HT-29 (cell line): ENCODE results near the gene STPG3. TPM values are rescaled to one million over a fixed set of nuclear protein-coding genes. Genes with fewer than 3 reads are reported as not detected.

Experiments used
- DNase-seq: peaks from one replicate; pipeline ENCODE4 v3.0.0-alpha.2; 2015; ENCODE audit warnings: low spot score
- total RNA-seq: library from RNA; depleted of rRNA; stranded (reverse); fragments of >200 nt; shearing (Covaris generic); gene quantifications from 2 replicates; pipeline ENCODE4 v1.2.3, GENCODE V29; 2014

STPG3 gene
- total RNA-seq, 1 experiment from 2014 or later = not detected

DNA sequence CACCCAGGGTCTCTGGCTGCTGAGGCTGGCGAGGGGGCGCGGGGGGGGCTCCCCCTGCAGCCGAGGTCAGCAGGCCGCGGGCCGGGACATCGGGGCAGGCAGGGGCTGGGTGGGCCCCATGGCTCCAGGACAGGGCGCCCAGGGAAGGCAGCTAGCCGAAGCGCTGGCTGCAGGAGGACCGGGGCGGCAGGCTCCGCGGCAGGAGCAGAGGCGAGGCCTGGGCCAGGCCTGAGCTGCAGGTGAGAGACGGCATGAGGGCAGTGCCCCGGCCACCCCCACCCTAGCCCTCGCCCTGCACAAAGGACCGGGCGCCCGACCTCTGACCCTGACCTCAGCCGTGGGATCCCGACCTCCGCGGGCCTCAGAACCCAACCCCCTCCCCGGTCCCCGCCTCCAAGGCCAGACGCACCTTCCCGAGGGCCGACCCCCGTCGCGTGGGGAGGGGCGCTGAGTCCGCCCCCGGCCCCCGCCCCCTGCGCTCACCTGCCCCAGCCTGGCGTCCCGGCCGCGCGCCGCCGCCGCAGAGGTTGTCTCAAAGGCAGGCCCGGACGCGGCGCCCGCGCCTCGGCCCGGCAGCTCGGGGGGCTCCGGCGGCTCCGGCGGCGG is 29.5 kb upstream of the STPG3 start:
- no peak for DNase-seq

DNA sequence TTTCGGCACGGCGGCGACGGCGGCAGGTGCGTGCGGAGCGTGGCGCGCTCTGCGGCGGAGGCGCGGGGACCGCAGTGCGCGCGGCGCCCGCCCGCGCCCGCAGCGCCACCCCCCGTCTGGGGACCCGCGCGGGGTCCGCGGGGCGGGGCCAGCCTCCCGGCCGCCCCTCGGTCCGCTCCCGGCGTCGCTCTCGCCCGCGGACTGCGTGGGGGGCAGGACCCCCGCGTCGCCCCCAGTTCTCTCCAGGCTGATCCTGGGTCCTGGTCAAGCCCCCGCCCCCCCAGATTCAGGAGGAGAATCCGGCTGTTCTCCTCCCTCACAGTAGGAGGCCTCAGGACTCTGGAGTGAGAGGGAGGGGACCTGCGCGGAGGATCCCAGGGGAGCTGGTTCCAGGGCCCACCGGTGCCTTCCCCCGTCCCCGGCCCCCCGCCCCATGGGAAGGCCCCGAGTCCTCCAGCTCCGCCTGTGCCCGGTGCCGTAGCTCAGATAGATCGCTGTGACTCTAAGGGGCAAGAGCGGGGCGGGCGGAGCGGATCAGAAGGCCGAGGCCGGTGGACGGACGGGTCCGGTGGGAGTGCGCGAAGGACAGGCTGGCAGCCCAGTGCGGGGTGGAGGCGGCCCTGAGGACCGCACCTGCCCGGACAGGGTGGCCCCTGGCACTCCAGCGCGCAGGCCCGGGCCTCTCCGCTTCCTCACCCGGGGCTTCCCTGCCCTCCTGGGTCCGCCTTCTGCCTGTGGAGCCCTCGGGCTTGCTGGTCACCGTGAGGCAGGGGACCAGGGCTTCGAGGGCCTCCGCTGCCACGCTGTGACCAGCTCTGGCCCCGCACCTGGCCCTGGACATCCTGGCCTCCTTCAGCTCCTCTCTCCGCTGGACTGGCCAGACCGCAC is 28.7 kb upstream of the STPG3 start, which contains the start of gene RNF208:
RNF208 (minus strand) TSS at position 51 of the 888 bp plus-strand sequence. CDS start 1,028 bp downstream, outside the sequence.
- DNase-seq = no peak

DNA sequence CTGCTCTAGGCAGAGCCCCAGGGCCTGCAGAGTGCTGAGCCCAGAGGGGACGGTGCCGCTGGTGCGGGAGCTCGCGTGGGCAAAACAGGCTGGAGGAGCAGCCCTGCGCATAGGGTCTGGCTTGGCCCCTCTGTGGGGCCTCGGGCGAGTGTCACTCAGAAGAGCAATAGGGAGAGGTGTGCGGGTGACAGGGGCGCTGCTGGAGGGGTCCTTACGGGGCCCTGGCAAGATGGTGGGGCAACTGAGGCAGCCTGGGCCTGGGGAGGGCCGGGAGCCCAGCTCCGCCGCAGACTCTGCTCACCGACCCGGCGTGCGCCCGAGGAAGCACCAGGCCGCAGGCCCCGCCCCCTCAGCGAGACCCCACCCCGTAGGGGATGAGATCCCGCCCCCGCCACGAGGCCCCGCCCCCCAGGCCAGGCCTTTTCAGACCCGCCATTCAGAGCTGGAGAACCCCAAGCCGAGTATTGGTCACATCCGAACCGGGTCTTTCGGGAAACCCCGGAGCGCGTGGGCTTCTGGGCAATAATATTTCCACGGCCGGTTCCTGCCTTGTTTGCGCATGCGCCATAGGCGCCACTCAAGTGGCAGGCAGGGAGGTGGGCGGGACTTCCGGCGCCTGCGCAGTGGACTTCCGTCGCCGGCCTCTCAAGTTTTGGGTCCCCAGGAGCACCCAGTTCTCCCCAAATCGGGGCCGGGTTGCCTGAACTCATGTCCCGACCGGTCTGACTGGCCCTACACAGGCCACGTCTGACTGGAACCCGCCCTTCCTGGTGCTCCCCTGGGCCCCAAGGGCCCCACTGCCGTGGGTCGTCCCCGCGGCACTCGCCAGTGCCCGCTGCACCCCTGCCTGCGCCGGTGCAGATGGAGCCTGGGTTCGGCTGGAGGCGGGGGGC is 27.8 kb upstream of the STPG3 start:
- DNase-seq = peak; percentile 98

DNA sequence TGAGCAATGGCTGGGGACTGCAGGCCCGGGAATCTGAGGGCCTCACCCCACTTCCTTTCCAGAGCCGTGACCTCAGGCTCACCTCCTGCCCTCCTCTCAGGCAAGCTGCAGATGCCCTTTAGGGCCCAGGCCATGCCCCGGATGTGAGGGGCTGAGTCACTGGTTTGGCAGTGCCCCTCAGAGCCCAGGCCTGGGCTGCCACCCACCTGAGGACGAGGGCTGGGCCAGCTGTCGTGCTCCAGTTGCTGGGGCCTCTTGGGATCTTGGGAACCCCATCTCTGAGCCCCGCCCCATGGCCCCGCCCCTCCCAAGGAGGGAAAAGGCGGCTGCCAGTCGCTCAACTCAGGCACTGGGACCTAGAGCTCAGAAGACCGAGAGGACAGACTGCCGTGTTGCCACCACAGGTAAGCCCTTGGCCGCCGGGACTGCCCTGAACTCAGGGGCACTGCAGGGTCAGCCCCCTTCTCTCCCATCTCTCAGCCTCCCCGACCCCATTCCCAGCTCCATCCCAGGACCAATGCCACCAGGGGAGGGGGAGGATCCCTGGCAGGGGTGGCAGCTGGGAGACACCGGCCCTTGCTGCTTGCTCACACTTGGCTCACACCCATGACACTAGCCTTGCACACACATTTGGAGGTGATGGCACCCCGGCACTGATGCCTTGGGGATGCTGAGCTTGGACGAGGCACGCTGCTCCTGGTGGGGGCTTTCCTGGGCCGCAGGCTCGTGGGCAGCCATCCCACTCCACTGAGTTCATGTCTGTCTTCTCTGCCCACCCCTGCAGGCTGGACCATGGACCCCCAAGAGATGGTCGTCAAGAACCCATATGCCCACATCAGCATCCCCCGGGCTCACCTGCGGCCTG is 26.0 kb upstream of the STPG3 start, which contains the start of gene CYSRT1:
CYSRT1 (plus strand) TSS at position 345 of the 865 bp plus-strand sequence; CDS start at position 793, 448 bp downstream.
- no peak for DNase-seq

DNA sequence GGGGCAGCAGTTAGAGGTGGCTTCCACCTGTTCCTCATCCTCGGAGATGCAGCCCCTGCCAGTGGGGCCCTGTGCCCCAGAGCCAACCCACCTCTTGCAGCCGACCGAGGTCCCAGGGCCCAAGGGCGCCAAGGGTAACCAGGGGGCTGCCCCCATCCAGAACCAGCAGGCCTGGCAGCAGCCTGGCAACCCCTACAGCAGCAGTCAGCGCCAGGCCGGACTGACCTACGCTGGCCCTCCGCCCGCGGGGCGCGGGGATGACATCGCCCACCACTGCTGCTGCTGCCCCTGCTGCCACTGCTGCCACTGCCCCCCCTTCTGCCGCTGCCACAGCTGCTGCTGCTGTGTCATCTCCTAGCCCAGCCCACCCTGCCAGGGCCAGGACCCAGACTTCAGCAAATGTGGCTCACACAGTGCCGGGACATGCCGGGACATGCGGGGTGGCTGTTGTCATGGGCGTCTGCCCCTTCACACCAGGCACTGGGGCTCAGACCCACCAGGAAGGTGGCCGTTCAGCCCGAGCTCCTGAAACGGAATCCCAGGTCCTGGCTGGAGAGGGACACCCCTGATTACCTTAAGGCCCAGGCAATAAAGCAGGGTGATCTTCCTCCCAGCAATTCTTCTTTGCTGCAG is 25.3 kb upstream of the STPG3 start:
- DNase-seq = no peak

DNA sequence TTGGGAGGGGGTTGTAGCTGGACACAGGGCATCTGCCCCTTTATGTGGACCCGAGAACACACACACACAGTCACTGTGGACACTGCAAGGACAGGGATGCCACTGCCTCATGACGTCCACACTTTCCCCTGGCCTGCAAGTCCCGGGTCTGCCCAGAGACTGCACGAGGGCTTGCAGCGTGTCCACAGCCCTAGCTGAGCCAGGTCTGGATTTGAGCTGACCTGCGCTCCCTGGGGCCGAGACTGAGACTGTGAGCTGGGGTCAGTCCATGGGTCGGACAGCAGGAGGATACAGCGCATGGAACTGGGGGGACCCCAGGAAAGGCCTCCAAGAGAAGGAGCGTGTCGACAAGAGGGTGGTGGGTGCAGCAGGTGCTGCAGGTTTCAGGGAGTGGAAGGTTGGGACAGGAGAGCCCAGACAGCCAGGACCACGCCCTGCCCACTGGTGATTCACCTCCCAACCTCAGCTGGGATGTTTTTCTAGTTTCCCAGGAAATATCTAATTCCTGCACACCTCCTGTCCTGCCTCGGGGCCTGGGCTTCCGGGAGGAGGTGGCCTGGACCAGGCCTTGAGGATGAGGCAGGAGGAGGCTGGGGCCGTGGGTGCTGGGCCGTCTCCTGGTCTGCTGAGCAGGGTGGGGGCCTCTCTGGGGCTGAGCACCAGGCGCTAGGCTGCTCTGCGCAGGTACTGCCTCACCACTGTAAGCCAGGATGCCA is 24.6 kb upstream of the STPG3 start:
- DNase-seq = no peak

DNA sequence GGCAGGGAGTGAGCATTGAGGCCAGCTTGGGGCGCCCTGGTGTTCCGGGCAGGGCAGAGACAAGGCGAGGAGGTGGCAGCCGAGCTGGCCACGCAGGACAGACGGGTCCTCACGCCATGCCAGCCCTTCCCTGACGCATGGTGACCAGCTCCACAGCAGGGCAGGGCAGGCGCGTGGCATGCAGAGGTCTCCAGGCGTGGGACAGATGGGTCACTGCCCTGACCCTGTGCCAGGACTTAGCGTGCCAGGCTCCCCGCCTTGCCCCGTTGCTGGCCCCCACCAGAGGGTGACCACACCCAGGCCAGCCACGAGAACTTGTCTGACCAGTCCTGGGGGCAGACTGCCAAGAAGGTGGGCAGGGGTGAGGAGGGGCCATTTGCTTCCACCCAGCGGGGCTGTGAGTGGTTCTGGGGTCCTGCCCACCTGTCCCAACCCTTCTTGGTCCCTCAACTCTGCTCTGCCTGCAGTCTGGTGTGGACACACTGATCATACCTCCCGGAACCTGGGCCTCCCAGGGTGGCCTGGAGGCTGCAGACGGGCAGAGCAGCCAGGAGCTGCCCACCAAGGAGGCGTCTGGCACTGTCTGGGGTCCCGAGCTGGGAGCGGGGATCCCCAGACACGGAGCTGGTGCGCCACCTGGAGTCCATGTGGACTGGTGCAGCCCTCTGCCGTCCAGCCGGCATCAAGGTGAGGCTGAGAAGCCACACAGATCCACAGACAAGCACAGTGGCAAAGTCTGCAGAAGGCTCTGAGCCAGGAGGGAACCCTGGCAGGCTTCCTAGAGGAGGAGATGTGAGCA is 23.8 kb upstream of the STPG3 start, which contains the start of gene RNF224:
RNF224 (plus strand) TSS at position 449 of the 799 bp plus-strand sequence. CDS start 834 bp downstream, outside the sequence.
- DNase-seq = peak; percentile 97

DNA sequence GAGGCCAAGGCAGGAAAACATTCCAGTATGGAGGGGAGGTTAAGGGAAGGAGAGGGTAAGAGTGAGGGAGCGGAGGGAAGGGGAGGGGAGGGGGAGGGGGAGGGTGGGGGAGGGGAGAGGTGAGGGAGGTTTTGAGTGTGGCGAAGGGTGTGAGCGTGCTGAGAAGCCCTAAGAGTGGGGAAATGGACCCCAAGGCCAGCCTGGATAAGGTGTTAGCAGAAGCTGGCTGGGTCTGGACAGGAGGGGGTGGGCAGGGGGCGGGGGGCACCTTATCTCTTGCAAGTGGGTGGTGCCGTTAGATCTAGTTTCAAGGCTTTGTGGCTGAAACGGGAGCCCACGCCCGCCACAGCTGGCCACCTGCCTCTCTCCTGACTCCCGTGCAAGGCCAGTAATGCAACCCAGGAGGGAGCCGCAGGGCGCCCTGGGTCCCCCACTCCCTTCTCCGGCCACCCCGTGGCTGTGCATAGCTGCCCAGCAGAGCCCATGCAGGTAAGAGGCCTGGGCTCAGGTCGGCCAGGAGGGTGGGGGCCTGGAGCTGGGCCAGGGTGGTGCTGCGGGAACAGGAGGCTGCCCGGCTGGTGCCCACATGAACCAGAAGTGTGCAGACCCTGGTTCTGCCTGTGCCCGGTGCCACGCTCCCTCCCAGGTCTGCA is 23.1 kb upstream of the STPG3 start:
- DNase-seq = no peak

DNA sequence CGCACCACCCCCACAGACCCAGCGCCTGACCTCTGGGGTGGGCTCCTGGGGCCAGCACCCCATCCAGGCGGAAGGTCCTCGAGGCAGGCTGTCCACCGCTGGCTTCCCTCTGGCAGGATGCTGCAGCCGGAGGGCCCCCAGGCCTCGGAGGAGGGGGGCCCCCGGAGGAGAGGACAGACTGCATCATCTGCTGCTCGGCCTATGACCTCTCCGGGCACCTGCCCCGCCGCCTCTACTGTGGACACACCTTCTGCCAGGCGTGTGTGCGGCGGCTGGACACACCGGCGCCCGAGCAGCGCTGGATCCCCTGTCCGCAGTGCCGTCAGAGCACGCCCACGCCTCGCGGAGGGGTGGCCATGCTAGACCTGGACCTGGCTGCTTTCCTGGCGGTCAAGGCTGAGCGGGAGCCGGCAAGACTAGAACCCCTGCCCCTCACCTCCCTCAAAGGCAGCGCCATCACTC is 22.5 kb upstream of the STPG3 start:
- no peak for DNase-seq

DNA sequence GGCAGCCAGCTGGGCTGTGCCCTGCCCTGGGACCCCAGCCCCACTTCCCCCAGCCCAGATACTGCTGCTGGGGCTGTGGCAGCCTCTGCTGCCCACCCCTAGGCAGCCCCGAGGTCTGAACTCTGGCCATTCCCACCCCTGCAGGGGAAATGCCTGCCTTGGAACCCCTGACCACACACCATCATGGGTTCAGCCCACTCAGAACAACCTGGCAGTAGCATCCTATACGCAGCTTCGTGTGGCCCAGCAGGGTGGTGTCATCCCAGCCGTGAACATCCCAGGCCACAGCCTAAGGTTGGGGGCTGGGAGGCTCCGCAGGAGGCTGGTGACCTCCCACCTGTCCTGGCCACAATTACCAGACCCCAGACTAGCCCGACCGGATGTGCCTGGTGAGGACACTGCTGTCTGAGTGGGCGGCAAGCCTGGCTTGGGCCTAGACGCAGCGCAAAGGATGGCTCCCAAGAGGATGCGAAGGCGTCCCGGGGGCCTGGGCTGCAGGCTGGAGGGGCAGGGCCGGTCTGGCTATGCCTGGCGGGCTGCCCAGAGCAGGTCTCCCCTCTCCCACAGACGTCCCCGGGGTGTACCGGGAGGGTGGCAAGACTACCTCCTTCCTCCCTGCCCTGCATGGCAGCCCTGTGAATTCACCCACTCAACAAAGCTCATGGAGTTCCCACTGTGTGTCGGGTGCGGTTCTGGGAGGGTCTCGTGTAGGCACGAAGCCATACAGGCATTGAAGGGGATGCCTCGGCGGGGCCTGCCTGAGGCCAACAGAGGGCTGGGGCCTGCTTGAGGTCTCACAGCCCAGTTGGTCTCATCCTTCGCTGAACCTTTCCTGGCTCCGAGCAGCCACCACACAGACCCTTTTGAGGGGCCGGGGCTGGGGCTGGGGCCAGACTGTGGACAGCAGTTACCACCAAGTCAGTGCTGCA is 21.9 kb upstream of the STPG3 start:
- DNase-seq = no peak

DNA sequence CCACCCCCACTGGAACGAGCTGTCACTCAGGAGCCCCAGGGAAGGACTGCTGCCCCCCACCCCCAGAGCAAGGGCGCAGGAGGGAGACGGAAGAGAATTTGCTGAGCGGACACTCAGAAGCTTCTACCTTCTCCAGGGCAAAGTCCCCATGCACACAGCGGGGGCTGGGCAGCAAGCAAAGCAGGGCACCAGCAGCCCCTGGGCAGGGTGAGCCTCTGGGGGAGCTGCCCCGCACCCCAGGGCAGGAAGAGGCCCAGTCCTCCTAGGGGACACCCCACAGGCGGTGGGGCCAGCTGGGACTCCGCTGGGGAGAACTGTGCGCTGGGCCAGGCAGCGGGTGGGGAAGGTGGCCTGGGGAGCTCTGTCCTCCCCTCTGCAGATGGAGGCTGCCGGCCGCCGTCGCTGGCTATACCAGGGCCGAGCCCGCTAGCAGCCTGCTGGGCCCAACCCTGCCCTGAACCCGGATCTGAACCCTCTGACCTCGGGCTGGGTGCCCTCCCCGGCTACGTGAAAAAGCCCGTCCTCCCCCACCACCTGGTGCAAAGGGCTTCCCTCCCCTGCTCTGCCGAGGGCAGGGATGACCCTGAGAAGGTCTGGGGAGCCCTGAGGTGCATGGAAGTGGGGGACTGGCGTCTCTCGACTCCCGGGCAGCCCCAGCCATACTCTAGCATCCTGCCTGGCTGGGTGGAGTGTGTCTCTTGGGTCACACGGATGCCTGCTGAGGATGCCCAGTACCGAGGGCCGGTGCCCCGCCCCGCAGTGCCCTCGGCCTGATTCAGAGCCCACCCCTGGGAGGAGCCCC is 21.0 kb upstream of the STPG3 start:
- DNase-seq = no peak

DNA sequence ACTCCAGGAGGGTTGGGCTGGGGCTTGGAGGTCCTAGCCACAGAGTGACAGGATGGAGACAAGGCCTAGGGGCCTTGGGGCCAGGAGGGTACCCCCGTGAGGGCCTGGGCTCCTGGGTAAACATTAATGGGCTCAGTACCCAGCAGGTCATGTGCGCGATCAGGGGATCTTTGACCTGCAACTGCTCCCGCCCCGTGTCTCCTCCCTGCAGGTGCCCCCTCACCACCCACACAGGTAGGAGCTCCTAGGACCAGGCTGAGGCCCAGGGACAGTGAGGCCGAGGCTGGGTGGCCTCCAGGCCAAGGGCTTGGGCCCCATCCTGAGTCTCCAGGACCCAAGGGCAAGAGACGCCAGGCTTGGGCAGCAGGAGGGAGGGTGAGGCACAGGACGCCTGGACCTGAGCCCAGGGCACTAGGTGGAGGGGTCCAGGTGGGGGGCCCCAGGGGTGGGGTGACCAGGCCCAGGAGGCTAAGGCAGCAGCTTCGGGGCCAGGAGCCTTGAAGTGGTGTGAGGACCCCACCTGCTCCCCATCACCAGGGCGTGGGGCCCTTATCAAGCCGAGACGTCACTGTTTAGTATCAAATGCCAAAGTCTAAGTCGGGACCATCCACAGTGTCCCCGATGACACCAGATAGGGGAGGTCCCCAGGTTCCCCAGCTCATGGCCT is 20.2 kb upstream of the STPG3 start, which contains the start of gene SLC34A3:
SLC34A3 (plus strand) TSS at position 197 of the 667 bp plus-strand sequence. CDS start 802 bp downstream, outside the sequence.
- DNase-seq = no peak

DNA sequence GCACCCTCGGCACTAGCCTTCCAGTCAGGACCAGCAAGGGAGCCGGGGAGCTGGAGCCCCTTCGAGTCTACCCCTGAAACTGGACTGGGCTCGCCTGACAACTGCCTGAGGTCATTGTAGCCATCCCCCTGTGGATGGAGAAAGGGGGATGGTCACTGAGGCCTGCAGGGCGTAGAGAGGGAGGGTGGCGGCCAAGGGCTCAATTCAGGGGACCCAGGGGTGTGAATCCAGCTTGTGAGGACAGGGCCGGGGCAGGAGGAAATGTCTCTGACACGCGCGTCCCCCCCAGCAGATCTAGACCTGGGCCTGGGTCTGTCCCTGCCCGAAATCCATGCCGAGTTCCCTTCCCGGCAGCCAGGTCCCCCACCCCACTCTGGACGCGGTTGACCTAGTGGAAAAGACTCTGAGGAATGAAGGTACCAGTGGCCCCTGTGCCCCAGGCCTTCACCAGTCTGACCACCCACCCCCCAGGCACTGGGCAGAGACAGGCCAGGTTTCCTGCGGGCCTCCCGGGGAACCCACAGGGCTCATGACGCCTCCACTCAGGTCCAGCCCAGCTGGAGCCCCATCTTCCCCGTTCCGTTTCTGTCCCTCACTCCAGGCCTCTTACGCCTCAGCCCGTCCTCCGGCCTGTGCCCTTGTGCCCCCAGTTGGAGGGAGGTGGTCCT is 19.6 kb upstream of the STPG3 start:
- no peak for DNase-seq

DNA sequence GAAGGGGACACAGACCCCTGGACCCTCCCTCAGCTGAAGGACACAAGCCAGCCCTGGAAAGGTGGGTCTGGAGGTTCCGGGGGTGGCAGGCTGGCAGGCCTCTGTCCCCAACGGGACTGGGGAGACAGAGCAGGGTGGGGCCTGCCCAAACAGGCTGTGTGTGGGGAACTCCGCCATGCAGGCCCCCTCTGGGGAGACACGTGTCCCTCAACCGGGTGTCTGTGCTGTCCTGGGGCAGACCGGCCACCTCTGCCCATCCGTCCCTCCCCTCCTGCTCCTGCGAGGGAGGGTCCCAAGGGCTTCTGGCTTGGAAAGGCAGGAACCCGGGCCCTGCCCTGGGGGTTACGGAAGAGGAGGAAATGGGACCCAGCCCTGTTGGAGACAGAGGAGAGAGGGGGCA is 19.0 kb upstream of the STPG3 start:
- no peak for DNase-seq

DNA sequence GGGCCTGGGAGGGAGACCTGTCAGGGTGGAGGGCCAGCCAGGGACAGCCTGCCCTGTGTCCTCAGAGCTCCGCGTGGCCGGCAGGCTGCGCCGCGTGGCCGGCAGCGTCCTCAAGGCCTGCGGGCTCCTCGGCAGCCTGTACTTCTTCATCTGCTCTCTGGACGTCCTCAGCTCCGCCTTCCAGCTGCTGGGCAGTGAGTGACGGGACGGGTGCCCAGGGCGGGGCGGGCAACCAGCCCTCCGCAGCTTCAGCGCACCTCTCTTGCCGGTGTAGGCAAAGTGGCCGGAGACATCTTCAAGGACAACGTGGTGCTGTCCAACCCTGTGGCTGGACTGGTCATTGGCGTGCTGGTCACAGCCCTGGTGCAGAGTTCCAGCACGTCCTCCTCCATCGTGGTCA is 18.6 kb upstream of the STPG3 start:
- no peak for DNase-seq
